HCT116 (cell line): Measurements from ENCODE around the gene SLCO4A1. TPM values are rescaled to one million over a fixed set of nuclear protein-coding genes. Genes with fewer than 3 reads are reported as not detected.

ENCODE experiments used
- ATAC-seq: fragments of 200-7000 bp; cut with Tn5 transposase; 2 replicates; pipeline ENCODE4 v1.9.1; 2020; ENCODE audit warnings: mild to moderate bottlenecking, moderate library complexity
- BruUV-seq: library from RNA; stranded (reverse); fragments of 400-500 nt; replicated peaks from 2 replicates; lab custom pipeline; 2021; lab: Mats Ljungman, UMichigan
- CTCF ChIA-PET: fragments of 300-600 bp; sonication (Branson Sonifier 250); formaldehyde crosslinking; loops from one replicate; lab custom pipeline; 2021; ENCODE audit warnings: antibody characterized with exemption; lab: Charles Lee
- POLR2A ChIA-PET: fragments of 300-600, 350-600 bp; sonication (Branson Sonifier 250); formaldehyde crosslinking; loops from one replicate; lab custom pipeline; 2021; ENCODE audit warnings: antibody characterized with exemption; lab: Charles Lee
- RAD21 ChIA-PET, 2 experiments: fragments of 300-600 bp; sonication (Branson Sonifier 250); formaldehyde crosslinking; loops; one replicate each; lab custom pipeline; 2023; ENCODE audit warnings: low total read pairs in 2 of 2; ENCODE audit not compliant: uncharacterized antibody in 2 of 2, unreplicated experiment in 2 of 2, low non-redundant PET in 1 of 2; lab: Charles Lee
- DNase-seq: peaks from one replicate; pipeline ENCODE4 v3.0.0-alpha.2; 2010; ENCODE audit warnings: low read depth, low spot score
- H2AFZ ChIP-seq: fragments of 200-600 bp; shearing (Covaris generic), sonication (generic); 2 replicates; pipeline ENCODE4 v1.6.1; 2017; ENCODE audit warnings: low read depth, mixed run types, mixed read lengths, antibody characterized with exemption, low read length; ENCODE audit not compliant: poor library complexity, severe bottlenecking
- H3K27ac ChIP-seq: 2 replicates; pipeline ENCODE4 v1.5.1; 2012; ENCODE audit warnings: low read depth, low read length
- H3K27me3 ChIP-seq: fragments of 200-600 bp; sonication (generic); 2 replicates; pipeline ENCODE4 v1.6.1; 2016; ENCODE audit warnings: mixed run types, low read length, mixed read lengths; ENCODE audit not compliant: insufficient read depth
- H3K36me3 ChIP-seq, 2 experiments: fragments of 200-500 bp in 1 of 2; fragments of 200-600 bp in 1 of 2; sonication (Bioruptor generic) in 1 of 2; sonication (generic) in 1 of 2; 2 replicates each; pipeline versions ENCODE4 v1.5.1 to v1.6.1; 2014 to 2016; ENCODE audit warnings: low read length in 2 of 2, inconsistent platforms in 1 of 2, mixed read lengths in 1 of 2, mixed run types in 1 of 2; ENCODE audit not compliant: insufficient read depth in 2 of 2, control insufficient read depth in 1 of 2
- H3K4me1 ChIP-seq, 2 experiments: fragments of 200-600 bp in 1 of 2; sonication (generic) in 1 of 2; 2 replicates each; pipeline versions ENCODE4 v1.5.1 to v1.6.1; 2012 to 2017; ENCODE audit warnings: low read length in 2 of 2, inconsistent platforms in 1 of 2, mild to moderate bottlenecking in 1 of 2, mixed read lengths in 1 of 2, mixed run types in 1 of 2, moderate library complexity in 1 of 2; ENCODE audit not compliant: insufficient read depth in 2 of 2, control insufficient read depth in 1 of 2
- H3K4me2 ChIP-seq: fragments of 200-600 bp; sonication (generic); 2 replicates; pipeline ENCODE4 v1.6.1; 2017; ENCODE audit warnings: mixed run types, low read length, mixed read lengths
- H3K4me3 ChIP-seq, 2 experiments: fragments of 200-600 bp in 1 of 2; sonication (generic) in 1 of 2; replicated peaks in 1 of 2; 2 replicates each; pipeline ENCODE4 v1.5.1; 2011 to 2016; ENCODE audit warnings: low read length in 2 of 2, control low read depth in 1 of 2, low read depth in 1 of 2, mild to moderate bottlenecking in 1 of 2, mixed read lengths in 1 of 2, mixed run types in 1 of 2
- H3K79me2 ChIP-seq: fragments of 200-600 bp; sonication (generic); 2 replicates; pipeline ENCODE4 v1.6.1; 2017; ENCODE audit warnings: mild to moderate bottlenecking, mixed run types, low read length, moderate library complexity, mixed read lengths; ENCODE audit not compliant: insufficient read depth
- H3K9ac ChIP-seq: fragments of 200-600 bp; sonication (generic); 2 replicates; pipeline ENCODE4 v1.6.1; 2016; ENCODE audit warnings: low read length, mixed read lengths
- H3K9me2 ChIP-seq: fragments of 200-600 bp; sonication (generic), shearing (Covaris generic); 2 replicates; pipeline ENCODE4 v1.6.1; 2017; ENCODE audit warnings: mixed run types, mild to moderate bottlenecking, moderate library complexity; ENCODE audit not compliant: insufficient read depth
- H3K9me3 ChIP-seq, 2 experiments: fragments of 200-500 bp in 1 of 2; fragments of 200-600 bp in 1 of 2; sonication (Bioruptor generic) in 1 of 2; sonication (generic) in 1 of 2; 2 replicates each; pipeline ENCODE4 v1.6.1; 2014 to 2017; ENCODE audit warnings: low read length in 2 of 2, mixed read lengths in 2 of 2, inconsistent platforms in 1 of 2, low read depth in 1 of 2, mild to moderate bottlenecking in 1 of 2, mixed run types in 1 of 2, moderate library complexity in 1 of 2; ENCODE audit not compliant: control insufficient read depth in 1 of 2, insufficient read depth in 1 of 2
- H4K20me1 ChIP-seq: fragments of 200-600 bp; sonication (generic), shearing (Covaris generic); 2 replicates; pipeline ENCODE4 v1.6.1; 2017; ENCODE audit warnings: mixed run types, mild to moderate bottlenecking, moderate library complexity; ENCODE audit not compliant: insufficient read depth
- ATF3 ChIP-seq: IDR thresholded peaks from 2 replicates; pipeline ENCODE4 v1.6.1; 2012
- CBX3 ChIP-seq: IDR thresholded peaks from 2 replicates; pipeline ENCODE4 v1.6.1; 2012; ENCODE audit warnings: low read depth
- CEBPB ChIP-seq: IDR thresholded peaks from 2 replicates; pipeline ENCODE4 v1.6.1; 2012; ENCODE audit warnings: low read depth
- EGR1 ChIP-seq: IDR thresholded peaks from 2 replicates; pipeline ENCODE4 v1.6.1; 2012; ENCODE audit warnings: low read depth
- ELF1 ChIP-seq: IDR thresholded peaks from 2 replicates; pipeline ENCODE4 v1.6.1; 2012; ENCODE audit warnings: low read depth, borderline replicate concordance
- EZH2phosphoT487 ChIP-seq: fragments of 200-600 bp; IDR thresholded peaks from 2 replicates; pipeline ENCODE4 v1.6.1; 2018; ENCODE audit warnings: antibody characterized with exemption, borderline replicate concordance
- JUND ChIP-seq: IDR thresholded peaks from 2 replicates; pipeline ENCODE4 v1.6.1; 2012
- RAD21 ChIP-seq: IDR thresholded peaks from 2 replicates; pipeline ENCODE4 v1.6.1; 2012; ENCODE audit warnings: low read depth, mild to moderate bottlenecking
- REST ChIP-seq: IDR thresholded peaks from 2 replicates; pipeline ENCODE4 v1.6.1; 2012; ENCODE audit warnings: low read depth
- SP1 ChIP-seq: IDR thresholded peaks from 2 replicates; pipeline ENCODE4 v1.6.1; 2012; ENCODE audit warnings: low read depth
- TCF7L2 ChIP-seq: IDR thresholded peaks from 2 replicates; pipeline ENCODE4 v1.7.0; 2011; ENCODE audit warnings: borderline replicate concordance, inconsistent platforms; ENCODE audit not compliant: insufficient read depth, insufficient read length; ENCODE audit errors: extremely low read depth
- YY1 ChIP-seq: IDR thresholded peaks from 2 replicates; pipeline ENCODE4 v1.6.1; 2011; ENCODE audit warnings: low read length, low read depth, moderate library complexity, mild to moderate bottlenecking; ENCODE audit not compliant: insufficient replicate concordance; ENCODE audit errors: extremely low read depth
- ZFX ChIP-seq: fragments of 450-650 bp; IDR thresholded peaks from 2 replicates; pipeline ENCODE4 v1.6.1; 2017
- ZNF274 ChIP-seq: fragments of 200-500 bp; sonication (Bioruptor generic); IDR thresholded peaks from 2 replicates; pipeline ENCODE4 v1.6.1; 2014; ENCODE audit warnings: mild to moderate bottlenecking, low read depth, low read length, inconsistent platforms
- intact Hi-C: fragments of 100-400 bp; cut with micrococcal nuclease; formaldehyde crosslinking; loops from 2 replicates; pipeline ENCODE4 v1.10.0; 2022
- total RNA-seq: library from RNA; stranded (reverse); gene quantifications from one replicate; pipeline ENCODE4 v1.2.1, GENCODE V29; 2021; ENCODE audit not compliant: unreplicated experiment
- TF ChIP-seq, protein P1 (sequence below): IDR thresholded peaks from 2 replicates; pipeline ENCODE4 v1.6.1; 2012
- TF ChIP-seq, protein P2 (sequence below), 3 experiments: fragments of 200-600 bp in 1 of 3; sonication (generic) in 1 of 3; IDR thresholded peaks in 2 of 3; conservative IDR thresholded peaks in 1 of 3; 2 replicates each; pipeline ENCODE4 v1.5.1; 2012 to 2017; ENCODE audit warnings: low read depth in 2 of 3, low read length in 2 of 3, antibody characterized with exemption in 1 of 3, borderline replicate concordance in 1 of 3, control low read depth in 1 of 3, mild to moderate bottlenecking in 1 of 3, mixed read lengths in 1 of 3, mixed run types in 1 of 3, moderate library complexity in 1 of 3; ENCODE audit not compliant: insufficient read depth in 1 of 3
- TF ChIP-seq, protein P3 (sequence below): IDR thresholded peaks from 2 replicates; pipeline ENCODE4 v1.6.1; 2011; ENCODE audit warnings: mild to moderate bottlenecking, low read length, moderate library complexity; ENCODE audit not compliant: insufficient replicate concordance; ENCODE audit errors: extremely low read depth

Gene SLCO4A1
- total RNA-seq, 1 experiment from 2014 or later: 107 TPM

- no peak for TF ChIP-seq TCF7L2
Measured at GRCh38 chr20:62603907-62604785, 38.2 kb upstream of the SLCO4A1 start (continued).

GRCh38 chr20:62604796-62605195 lies 37.5 kb upstream of the SLCO4A1 start:
- no peaks in the 10 kb centered on the region for H3K36me3 ChIP-seq
- no peaks in the 10 kb centered on the region; a peak in 1 of 4 replicates for H3K4me1 ChIP-seq
- H2AFZ ChIP-seq: no peak overlapping the region
- H3K9me3 ChIP-seq: no peaks in the 10 kb centered on the region
- H4K20me1 ChIP-seq: no peaks in the 10 kb centered on the region
- CTCF ChIA-PET: interaction anchor here (2.0 kb wide), 1 partner anchor 12 kb away, joined by 5 read pairs; no protein-coding TSS in a partner anchor
- DNase-seq (no peak), ATAC-seq (no peak)
- RAD21 ChIA-PET: no interaction called here
- no peak overlapping the region for H3K9ac ChIP-seq
- H3K79me2 ChIP-seq: no peaks in the 10 kb centered on the region
- H3K27me3 ChIP-seq: no peaks in the 10 kb centered on the region
- H3K27ac ChIP-seq: no peak overlapping the region
- no peak overlapping the region for H3K4me3 ChIP-seq
- H3K4me2 ChIP-seq: no peak overlapping the region
- no TSS peak for BruUV-seq
- intact Hi-C loops: no loop called here
- POLR2A ChIA-PET: no interaction called here
- H3K9me2 ChIP-seq: no peaks in the 10 kb centered on the region
- TF ChIP-seq CBX3 (no peak), ELF1 (no peak), ATF3 (no peak), EZH2phosphoT487 (no peak), EGR1 (no peak), ZNF274 (no peak), RAD21 (no peak), REST (no peak), SP1 (no peak), ZFX (no peak), JUND (no peak), CEBPB (no peak), YY1 (no peak)
- TF ChIP-seq, protein P1, sequence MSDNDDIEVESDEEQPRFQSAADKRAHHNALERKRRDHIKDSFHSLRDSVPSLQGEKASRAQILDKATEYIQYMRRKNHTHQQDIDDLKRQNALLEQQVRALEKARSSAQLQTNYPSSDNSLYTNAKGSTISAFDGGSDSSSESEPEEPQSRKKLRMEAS: no peak
- TF ChIP-seq, protein P2, sequence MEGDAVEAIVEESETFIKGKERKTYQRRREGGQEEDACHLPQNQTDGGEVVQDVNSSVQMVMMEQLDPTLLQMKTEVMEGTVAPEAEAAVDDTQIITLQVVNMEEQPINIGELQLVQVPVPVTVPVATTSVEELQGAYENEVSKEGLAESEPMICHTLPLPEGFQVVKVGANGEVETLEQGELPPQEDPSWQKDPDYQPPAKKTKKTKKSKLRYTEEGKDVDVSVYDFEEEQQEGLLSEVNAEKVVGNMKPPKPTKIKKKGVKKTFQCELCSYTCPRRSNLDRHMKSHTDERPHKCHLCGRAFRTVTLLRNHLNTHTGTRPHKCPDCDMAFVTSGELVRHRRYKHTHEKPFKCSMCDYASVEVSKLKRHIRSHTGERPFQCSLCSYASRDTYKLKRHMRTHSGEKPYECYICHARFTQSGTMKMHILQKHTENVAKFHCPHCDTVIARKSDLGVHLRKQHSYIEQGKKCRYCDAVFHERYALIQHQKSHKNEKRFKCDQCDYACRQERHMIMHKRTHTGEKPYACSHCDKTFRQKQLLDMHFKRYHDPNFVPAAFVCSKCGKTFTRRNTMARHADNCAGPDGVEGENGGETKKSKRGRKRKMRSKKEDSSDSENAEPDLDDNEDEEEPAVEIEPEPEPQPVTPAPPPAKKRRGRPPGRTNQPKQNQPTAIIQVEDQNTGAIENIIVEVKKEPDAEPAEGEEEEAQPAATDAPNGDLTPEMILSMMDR (IDR thresholded peaks at IDR 0.05 in 2 of 3, conservative IDR thresholded peaks at IDR 0.05 in 1 of 3; ENCODE audit: borderline replicate concordance in 1 of 3, insufficient read depth in 1 of 3, low read depth in 2 of 3, low read length in 2 of 3): no peak
- TF ChIP-seq, protein P3, sequence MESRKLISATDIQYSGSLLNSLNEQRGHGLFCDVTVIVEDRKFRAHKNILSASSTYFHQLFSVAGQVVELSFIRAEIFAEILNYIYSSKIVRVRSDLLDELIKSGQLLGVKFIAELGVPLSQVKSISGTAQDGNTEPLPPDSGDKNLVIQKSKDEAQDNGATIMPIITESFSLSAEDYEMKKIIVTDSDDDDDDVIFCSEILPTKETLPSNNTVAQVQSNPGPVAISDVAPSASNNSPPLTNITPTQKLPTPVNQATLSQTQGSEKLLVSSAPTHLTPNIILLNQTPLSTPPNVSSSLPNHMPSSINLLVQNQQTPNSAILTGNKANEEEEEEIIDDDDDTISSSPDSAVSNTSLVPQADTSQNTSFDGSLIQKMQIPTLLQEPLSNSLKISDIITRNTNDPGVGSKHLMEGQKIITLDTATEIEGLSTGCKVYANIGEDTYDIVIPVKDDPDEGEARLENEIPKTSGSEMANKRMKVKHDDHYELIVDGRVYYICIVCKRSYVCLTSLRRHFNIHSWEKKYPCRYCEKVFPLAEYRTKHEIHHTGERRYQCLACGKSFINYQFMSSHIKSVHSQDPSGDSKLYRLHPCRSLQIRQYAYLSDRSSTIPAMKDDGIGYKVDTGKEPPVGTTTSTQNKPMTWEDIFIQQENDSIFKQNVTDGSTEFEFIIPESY: no peak
